HepG2 (cell line): ENCODE results near the gene CPT1B. TPM values are rescaled to one million over a fixed set of nuclear protein-coding genes. Genes with fewer than 3 reads are reported as not detected.
A peak's percentile ranks its signal among the peaks of the same experiment; 100 is the strongest.

Source experiments
- CAMTA2 ChIP-seq: sonication (generic); formaldehyde crosslinking; IDR thresholded peaks from 2 replicates; pipeline ENCODE4 v1.4.0; 2020; ENCODE audit warnings: mild to moderate bottlenecking, missing genetic modification reagents, borderline replicate concordance
- CREB1 ChIP-seq, 2 experiments: fragments of 450-650 bp in 1 of 2; IDR thresholded peaks; 2 replicates each; pipeline ENCODE4 v1.6.1; 2016 to 2017; ENCODE audit warnings: control low read depth in 1 of 2, mild to moderate bottlenecking in 1 of 2, missing compliant biosample characterization in 1 of 2, missing genetic modification characterization in 1 of 2
- DPF2 ChIP-seq: sonication (generic); formaldehyde crosslinking; IDR thresholded peaks from 2 replicates; pipeline ENCODE4 v1.4.0; 2020; ENCODE audit warnings: mild to moderate bottlenecking, low read depth, missing genetic modification reagents, borderline replicate concordance
- PATZ1 ChIP-seq: sonication (generic); formaldehyde crosslinking; IDR thresholded peaks from 2 replicates; pipeline ENCODE4 v1.4.0; 2020; ENCODE audit warnings: missing genetic modification reagents
- SNAPC2 ChIP-seq: sonication (generic); formaldehyde crosslinking; IDR thresholded peaks from 2 replicates; pipeline ENCODE4 v1.8.1; 2022; ENCODE audit warnings: mild to moderate bottlenecking, missing genetic modification reagents
- SRSF9 ChIP-seq: fragments of 200-400 bp; formaldehyde crosslinking; IDR thresholded peaks from 2 replicates; pipeline ENCODE4 v1.6.1; 2018; ENCODE audit warnings: borderline replicate concordance, mild to moderate bottlenecking, low read depth, low read length; ENCODE audit not compliant: insufficient read depth, poor library complexity, severe bottlenecking
- ZBTB26 ChIP-seq: IDR thresholded peaks from 2 replicates; pipeline ENCODE4 v1.6.1; 2016; ENCODE audit warnings: missing compliant biosample characterization, missing genetic modification reagents, borderline replicate concordance
- ZNF317 ChIP-seq: sonication (generic); formaldehyde crosslinking; IDR thresholded peaks from 2 replicates; pipeline ENCODE4 v1.5.0; 2020; ENCODE audit warnings: mild to moderate bottlenecking, missing genetic modification reagents
- ZNF562 ChIP-seq: sonication (generic); formaldehyde crosslinking; IDR thresholded peaks from 2 replicates; pipeline ENCODE4 v1.8.0; 2022; ENCODE audit warnings: missing genetic modification reagents, borderline replicate concordance
- ZNF768 ChIP-seq: sonication (generic); formaldehyde crosslinking; IDR thresholded peaks from 2 replicates; pipeline ENCODE4 v1.4.0; 2020; ENCODE audit warnings: missing genetic modification reagents
- polyA plus RNA-seq, 8 experiments: library from polyadenylated mRNA; depleted of rRNA in 3 of 8; stranded (reverse) in 7 of 8; unstranded in 1 of 8; fragments of >200 nt; fragmentation: Illumina TruSeq in 4 of 8; extraction: Trizol in 4 of 8; gene quantifications; 2 replicates each; pipeline versions ENCODE4 v1.2.1 to v1.2.3, GENCODE V29; 2011 to 2016; ENCODE audit warnings: low read depth in 4 of 8, missing spikeins in 1 of 8, mixed read lengths in 1 of 8; ENCODE audit not compliant: insufficient read depth in 1 of 8
- total RNA-seq, 5 experiments: library from RNA; depleted of rRNA; stranded (reverse); fragments of >200 nt; fragmentation: Illumina TruSeq; extraction: Trizol; gene quantifications; 2 replicates each; pipeline ENCODE4 v1.2.3, GENCODE V29; 2016; ENCODE audit warnings: low read depth in 1 of 5
- TF ChIP-seq, protein P1 (sequence below): sonication (generic); formaldehyde crosslinking; IDR thresholded peaks from 2 replicates; pipeline ENCODE4 v1.4.0; 2020; ENCODE audit warnings: mild to moderate bottlenecking, missing genetic modification reagents
- TF ChIP-seq, protein P2 (sequence below): sonication (generic); formaldehyde crosslinking; IDR thresholded peaks from 2 replicates; pipeline ENCODE4 v1.4.0; 2020; ENCODE audit warnings: missing genetic modification reagents, borderline replicate concordance

CPT1B gene
- total and polyA plus RNA-seq, 2 of the 13 experiments (the other 11 are each of a cell fraction or from before 2014, with no cell fraction given) = 9.2 to 19.5 TPM

- TF ChIP-seq ZNF317 (CRISPR knock-in tag) = no peak
- no peak for TF ChIP-seq CREB1 (IDR thresholded peaks at IDR 0.05)
- no peak for TF ChIP-seq CREB1 (CRISPR knock-in tag; IDR thresholded peaks at IDR 0.05)
- no peak for TF ChIP-seq SRSF9
- TF ChIP-seq PATZ1 (CRISPR knock-in tag) = peak; percentile 29; the same call in 1 of the 2 replicates
- TF ChIP-seq DPF2 = peak; percentile 61; the same call in 1 of the 2 replicates
- no peak for TF ChIP-seq CAMTA2
- TF ChIP-seq, protein P1, sequence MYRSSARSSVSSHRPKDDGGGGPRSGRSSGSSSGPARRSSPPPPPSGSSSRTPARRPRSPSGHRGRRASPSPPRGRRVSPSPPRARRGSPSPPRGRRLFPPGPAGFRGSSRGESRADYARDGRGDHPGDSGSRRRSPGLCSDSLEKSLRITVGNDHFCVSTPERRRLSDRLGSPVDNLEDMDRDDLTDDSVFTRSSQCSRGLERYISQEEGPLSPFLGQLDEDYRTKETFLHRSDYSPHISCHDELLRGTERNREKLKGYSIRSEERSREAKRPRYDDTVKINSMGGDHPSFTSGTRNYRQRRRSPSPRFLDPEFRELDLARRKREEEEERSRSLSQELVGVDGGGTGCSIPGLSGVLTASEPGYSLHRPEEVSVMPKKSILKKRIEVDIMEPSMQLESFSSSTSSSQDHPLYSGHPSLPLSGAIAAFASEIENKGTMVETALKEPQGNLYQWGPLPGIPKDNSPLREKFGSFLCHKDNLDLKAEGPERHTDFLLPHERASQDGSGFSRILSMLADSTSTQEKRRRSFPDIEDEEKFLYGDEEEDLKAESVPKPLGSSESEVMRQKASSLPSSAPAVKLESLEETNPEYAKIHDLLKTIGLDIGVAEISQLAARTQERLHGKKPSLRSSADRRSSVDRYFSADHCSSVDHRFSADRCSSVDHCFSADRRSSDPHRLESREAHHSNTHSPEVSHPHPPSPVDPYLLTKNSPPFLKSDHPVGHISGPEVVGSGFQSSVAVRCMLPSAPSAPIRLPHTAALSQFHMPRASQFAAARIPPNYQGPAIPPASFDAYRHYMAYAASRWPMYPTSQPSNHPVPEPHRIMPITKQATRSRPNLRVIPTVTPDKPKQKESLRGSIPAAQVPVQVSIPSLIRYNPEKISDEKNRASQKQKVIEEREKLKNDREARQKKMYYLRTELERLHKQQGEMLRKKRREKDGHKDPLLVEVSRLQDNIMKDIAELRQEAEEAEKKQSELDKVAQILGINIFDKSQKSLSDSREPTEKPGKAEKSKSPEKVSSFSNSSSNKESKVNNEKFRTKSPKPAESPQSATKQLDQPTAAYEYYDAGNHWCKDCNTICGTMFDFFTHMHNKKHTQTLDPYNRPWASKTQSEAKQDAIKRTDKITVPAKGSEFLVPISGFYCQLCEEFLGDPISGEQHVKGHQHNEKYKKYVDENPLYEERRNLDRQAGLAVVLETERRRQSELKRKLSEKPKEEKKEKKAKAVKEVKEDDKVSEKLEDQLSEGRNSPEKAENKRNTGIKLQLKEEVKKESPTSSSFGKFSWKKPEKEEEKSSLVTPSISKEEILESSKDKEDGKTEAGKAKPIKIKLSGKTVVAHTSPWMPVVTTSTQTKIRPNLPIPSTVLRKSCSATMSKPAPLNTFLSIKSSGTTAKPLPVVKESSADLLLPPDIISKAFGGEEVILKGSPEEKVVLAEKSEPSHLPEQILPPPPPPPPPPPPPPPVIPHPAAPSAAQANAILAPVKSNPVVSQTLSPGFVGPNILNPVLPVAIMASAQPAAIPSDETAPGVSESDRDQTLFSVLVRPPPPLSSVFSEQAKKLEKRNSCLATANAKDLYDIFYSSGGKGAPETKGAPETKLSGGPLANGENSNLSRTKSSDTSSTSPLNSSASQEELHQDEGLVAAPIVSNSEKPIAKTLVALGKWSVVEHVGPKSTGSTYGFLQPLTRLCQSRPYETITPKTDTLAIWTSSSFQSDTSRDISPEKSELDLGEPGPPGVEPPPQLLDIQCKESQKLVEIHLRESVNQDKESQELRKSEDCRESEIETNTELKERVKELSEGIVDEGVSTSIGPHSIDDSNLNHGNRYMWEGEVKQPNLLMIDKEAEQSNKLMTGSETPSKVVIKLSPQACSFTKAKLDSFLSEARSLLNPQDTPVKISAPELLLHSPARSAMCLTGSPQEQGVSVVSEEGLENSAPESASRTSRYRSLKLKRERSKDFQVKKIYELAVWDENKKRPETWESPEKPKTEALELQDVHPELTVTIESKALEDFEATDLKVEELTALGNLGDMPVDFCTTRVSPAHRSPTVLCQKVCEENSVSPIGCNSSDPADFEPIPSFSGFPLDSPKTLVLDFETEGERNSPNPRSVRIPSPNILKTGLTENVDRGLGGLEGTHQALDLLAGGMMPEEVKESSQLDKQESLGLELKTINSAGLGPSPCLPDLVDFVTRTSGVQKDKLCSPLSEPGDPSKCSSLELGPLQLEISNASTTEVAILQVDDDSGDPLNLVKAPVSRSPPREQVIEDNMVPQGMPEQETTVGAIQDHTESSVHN (CRISPR knock-in tag) = no peak; the same call in 1 of the 2 replicates
- 0 out of 2 replicates have a peak, but pooled peaks have one; percentile 56 for TF ChIP-seq ZBTB26 (CRISPR knock-in tag)
- TF ChIP-seq ZNF562 (CRISPR knock-in tag) = no peak
- TF ChIP-seq, protein P2, sequence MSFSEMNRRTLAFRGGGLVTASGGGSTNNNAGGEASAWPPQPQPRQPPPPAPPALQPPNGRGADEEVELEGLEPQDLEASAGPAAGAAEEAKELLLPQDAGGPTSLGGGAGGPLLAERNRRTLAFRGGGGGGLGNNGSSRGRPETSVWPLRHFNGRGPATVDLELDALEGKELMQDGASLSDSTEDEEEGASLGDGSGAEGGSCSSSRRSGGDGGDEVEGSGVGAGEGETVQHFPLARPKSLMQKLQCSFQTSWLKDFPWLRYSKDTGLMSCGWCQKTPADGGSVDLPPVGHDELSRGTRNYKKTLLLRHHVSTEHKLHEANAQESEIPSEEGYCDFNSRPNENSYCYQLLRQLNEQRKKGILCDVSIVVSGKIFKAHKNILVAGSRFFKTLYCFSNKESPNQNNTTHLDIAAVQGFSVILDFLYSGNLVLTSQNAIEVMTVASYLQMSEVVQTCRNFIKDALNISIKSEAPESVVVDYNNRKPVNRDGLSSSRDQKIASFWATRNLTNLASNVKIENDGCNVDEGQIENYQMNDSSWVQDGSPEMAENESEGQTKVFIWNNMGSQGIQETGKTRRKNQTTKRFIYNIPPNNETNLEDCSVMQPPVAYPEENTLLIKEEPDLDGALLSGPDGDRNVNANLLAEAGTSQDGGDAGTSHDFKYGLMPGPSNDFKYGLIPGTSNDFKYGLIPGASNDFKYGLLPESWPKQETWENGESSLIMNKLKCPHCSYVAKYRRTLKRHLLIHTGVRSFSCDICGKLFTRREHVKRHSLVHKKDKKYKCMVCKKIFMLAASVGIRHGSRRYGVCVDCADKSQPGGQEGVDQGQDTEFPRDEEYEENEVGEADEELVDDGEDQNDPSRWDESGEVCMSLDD = no peak
- no peak for TF ChIP-seq SNAPC2 (CRISPR knock-in tag)
- no peak; the same call in 1 of the 2 replicates for TF ChIP-seq ZNF768
Measured at GRCh38 chr22:50526834-50527801, 51.1 kb downstream of the CPT1B start (continued).
